Neural crest cell (in vitro differentiated cells): ENCODE measurements around the gene ITGA2. TPM values are rescaled to one million over a fixed set of nuclear protein-coding genes. Genes with fewer than 3 reads are reported as not detected.

Experiments
- DNase-seq: peaks from one replicate; pipeline ENCODE4 v3.0.0; 2021; ENCODE audit warnings: low read depth, mixed read lengths, low spot score
- H3K27ac Mint-ChIP-seq: one replicate; pipeline ENCODE4 v1.8.0; 2021; ENCODE audit warnings: mild to moderate bottlenecking, mixed read lengths; ENCODE audit not compliant: unreplicated experiment
- H3K27me3 Mint-ChIP-seq: 2 replicates; pipeline ENCODE4 v1.8.0; 2021; ENCODE audit warnings: low read depth, mild to moderate bottlenecking, mixed read lengths
- H3K36me3 Mint-ChIP-seq: 2 replicates; pipeline ENCODE4 v1.8.0; 2021; ENCODE audit warnings: low read depth, mild to moderate bottlenecking, mixed read lengths
- H3K4me1 Mint-ChIP-seq: 2 replicates; pipeline ENCODE4 v1.8.0; 2021; ENCODE audit warnings: mixed read lengths
- H3K4me3 Mint-ChIP-seq: one replicate; pipeline ENCODE4 v1.8.0; 2021; ENCODE audit warnings: mild to moderate bottlenecking, mixed read lengths
- H3K9me3 Mint-ChIP-seq: 2 replicates; pipeline ENCODE4 v1.8.0; 2021; ENCODE audit warnings: mixed read lengths
- total RNA-seq: library from RNA; stranded (reverse); gene quantifications from 2 replicates; pipeline ENCODE4 v1.2.1, GENCODE V29; 2021
- TF ChIP-seq, protein P1 (sequence below): fragments of 200-600 bp; sonication (generic); conservative IDR thresholded peaks from 2 replicates; pipeline ENCODE4 v1.5.0; 2021; ENCODE audit warnings: antibody characterized with exemption, mild to moderate bottlenecking

The ITGA2 gene
- total RNA-seq, 1 donor from 2014 or later = 1.7 TPM

DNA sequence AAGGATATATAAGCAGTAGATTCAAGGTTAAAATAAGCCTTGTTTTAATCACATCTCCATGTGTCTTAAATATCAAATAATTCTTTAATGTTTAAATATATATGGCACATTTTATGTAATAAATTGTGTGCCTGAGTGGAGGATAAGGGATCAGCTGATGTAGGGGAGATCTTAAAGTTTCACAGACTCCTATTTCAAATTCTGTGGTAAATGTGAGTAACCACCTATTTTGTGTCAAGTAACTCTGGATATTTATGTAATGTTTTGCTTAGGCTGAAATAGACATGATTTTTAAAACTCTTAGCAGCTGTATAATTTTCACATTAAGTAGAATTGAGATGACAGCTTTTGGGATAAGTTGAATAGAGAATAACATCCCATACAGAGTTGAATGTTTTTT, 41.3 kb upstream of the ITGA2 start:
- Mint-ChIP-seq H3K27me3 (no peaks in the 10 kb centered on the region), H3K9me3 (no peaks in the 10 kb centered on the region), H3K36me3 (no peaks in the 10 kb centered on the region), H3K4me1 (no peaks in the 10 kb centered on the region), H3K4me3 (no peak overlapping the region), H3K27ac (no peak overlapping the region)
- no peak for DNase-seq
- TF ChIP-seq, protein P1, sequence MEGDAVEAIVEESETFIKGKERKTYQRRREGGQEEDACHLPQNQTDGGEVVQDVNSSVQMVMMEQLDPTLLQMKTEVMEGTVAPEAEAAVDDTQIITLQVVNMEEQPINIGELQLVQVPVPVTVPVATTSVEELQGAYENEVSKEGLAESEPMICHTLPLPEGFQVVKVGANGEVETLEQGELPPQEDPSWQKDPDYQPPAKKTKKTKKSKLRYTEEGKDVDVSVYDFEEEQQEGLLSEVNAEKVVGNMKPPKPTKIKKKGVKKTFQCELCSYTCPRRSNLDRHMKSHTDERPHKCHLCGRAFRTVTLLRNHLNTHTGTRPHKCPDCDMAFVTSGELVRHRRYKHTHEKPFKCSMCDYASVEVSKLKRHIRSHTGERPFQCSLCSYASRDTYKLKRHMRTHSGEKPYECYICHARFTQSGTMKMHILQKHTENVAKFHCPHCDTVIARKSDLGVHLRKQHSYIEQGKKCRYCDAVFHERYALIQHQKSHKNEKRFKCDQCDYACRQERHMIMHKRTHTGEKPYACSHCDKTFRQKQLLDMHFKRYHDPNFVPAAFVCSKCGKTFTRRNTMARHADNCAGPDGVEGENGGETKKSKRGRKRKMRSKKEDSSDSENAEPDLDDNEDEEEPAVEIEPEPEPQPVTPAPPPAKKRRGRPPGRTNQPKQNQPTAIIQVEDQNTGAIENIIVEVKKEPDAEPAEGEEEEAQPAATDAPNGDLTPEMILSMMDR = no peak

DNA sequence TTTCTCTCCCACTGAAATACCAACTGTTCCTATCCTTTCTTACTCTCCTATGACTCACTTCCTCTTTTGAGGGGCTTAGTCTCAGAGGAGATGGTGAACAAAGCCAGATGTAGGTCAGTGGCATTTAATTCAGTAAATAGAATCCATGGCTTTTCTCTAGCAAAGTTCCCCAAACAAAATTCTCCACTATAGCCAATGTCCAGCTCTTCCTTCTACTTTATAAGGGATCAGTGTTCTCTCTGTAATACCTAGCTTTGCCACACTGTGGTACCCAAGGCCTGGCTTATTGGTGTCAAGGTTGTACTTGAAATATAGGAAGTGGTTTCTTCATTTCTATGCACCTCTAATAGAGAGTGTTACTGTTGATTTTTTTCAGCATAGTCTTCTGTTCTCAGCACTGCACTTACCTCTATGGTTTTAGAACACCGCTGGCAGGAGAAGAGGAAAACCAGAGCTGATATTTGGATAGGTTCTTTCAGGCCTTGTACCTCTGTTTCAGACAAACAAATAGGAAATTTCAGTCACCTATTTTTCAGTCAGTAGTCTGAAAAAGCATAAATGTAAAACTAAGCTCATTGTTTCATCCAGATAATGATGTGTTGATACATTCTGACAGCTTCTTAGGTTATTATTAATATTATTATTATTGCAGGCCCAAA, 40.6 kb upstream of the ITGA2 start:
- Mint-ChIP-seq H3K27me3 (no peaks in the 10 kb centered on the region), H3K36me3 (no peaks in the 10 kb centered on the region), H3K4me1 (no peaks in the 10 kb centered on the region), H3K4me3 (no peak overlapping the region), H3K9me3 (no peaks in the 10 kb centered on the region), H3K27ac (no peak overlapping the region)
- peak; percentile 48 for DNase-seq
- TF ChIP-seq, protein P1 = peak; percentile 87

DNA sequence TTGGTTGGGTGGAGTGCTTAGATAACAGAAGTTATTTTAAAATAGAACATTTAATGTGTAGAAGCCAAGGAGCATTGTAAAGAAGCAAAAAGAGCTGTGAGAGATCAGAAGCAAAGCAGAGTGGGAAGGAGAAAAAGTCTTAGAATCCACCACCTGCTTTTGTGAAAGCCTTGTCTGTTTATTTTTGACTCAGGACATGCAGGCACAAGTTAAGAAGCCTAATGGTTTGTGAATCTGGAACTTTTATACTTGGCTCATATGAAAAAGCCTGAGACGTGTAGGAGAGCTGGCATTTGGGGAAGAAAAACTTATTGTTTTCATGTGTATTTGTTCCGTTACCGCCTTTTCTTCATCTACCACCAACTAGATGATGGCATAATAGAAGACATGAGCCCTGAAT, 38.5 kb upstream of the ITGA2 start:
- H3K27ac Mint-ChIP-seq = no peak overlapping the region
- H3K9me3 Mint-ChIP-seq = no peaks in the 10 kb centered on the region
- no peak for DNase-seq
- no peaks in the 10 kb centered on the region for H3K27me3 Mint-ChIP-seq
- TF ChIP-seq, protein P1 = no peak
- no peaks in the 10 kb centered on the region for H3K36me3 Mint-ChIP-seq
- H3K4me1 Mint-ChIP-seq = no peaks in the 10 kb centered on the region
- no peak overlapping the region for H3K4me3 Mint-ChIP-seq

DNA sequence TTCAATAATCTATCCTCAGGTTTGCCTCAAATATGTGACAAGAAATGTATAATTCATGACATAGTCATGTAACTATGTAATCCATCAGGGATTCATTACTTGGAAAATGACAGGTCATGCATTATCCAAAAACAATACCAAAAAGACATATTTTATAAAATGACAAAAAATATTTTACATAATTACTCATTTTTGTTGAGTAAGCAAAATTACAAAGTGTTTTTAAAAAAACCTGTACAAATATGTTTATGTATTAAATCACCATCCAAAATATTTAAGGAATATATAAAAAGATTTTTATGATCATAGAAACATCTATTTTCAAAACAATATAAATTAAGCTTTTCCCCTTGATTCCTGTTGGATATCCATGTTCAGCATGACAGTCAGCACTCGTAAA, 36.7 kb upstream of the ITGA2 start:
- Mint-ChIP-seq H3K9me3 (no peaks in the 10 kb centered on the region), H3K4me1 (no peaks in the 10 kb centered on the region), H3K27me3 (no peaks in the 10 kb centered on the region), H3K27ac (no peak overlapping the region), H3K4me3 (no peak overlapping the region), H3K36me3 (no peaks in the 10 kb centered on the region)
- TF ChIP-seq, protein P1 = no peak
- DNase-seq = no peak

DNA sequence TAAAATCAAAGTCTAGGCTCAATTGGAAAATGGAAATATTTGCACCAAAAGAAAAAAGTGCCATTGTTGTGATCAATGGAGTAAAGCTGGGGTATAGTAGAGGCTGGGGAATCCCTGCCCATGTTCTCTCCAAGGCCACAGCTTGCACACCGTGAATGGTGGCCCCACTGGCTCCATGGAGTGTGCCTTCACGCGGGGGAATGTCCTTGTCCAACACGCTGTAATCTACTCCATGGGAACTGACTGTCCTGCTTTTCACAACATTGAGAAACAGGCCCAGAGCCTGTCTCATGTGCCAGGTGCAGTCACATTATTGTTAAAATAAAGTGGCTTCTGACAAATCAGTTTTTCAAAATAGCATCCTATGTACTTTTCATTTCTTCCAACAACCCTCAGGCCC, 33.1 kb upstream of the ITGA2 start:
- Mint-ChIP-seq H3K36me3 (no peaks in the 10 kb centered on the region), H3K27me3 (peaks cover 3% of the 10 kb centered on the region), H3K9me3 (peaks cover 4% of the 10 kb centered on the region), H3K4me1 (no peaks in the 10 kb centered on the region), H3K4me3 (no peak overlapping the region), H3K27ac (no peak overlapping the region)
- TF ChIP-seq, protein P1 = no peak
- DNase-seq = no peak
